GM23338 (cell line): ENCODE measurements around the gene ADAT1. TPM values are rescaled to one million over a fixed set of nuclear protein-coding genes. Genes with fewer than 3 reads are reported as not detected.

ENCODE experiments used
- ATAC-seq: fragments of 200-7000 bp; cut with Tn5 transposase; 3 replicates; pipeline ENCODE4 v1.9.1; 2020
- DNase-seq: peaks from one replicate; pipeline ENCODE4 v3.0.0-alpha.2; 2015; ENCODE audit warnings: low spot score
- H2AFZ ChIP-seq: fragments of 200-600 bp; sonication (generic); 2 replicates; pipeline ENCODE4 v1.8.0; 2016; ENCODE audit warnings: antibody characterized with exemption, mild to moderate bottlenecking, moderate library complexity
- H3F3A ChIP-seq: fragments of 200-600 bp; sonication (generic); replicated peaks from 2 replicates; pipeline ENCODE4 v1.8.0; 2017; ENCODE audit warnings: antibody characterized with exemption, mixed run types, low read depth
- H3K27ac ChIP-seq: fragments of 200-600 bp; sonication (generic); 2 replicates; pipeline ENCODE4 v1.6.1; 2016; ENCODE audit warnings: low read depth
- H3K27me3 ChIP-seq: fragments of 200-600 bp; sonication (generic); 2 replicates; pipeline ENCODE4 v1.8.0; 2016; ENCODE audit warnings: mild to moderate bottlenecking, mixed run types, moderate library complexity; ENCODE audit not compliant: insufficient read depth
- H3K36me3 ChIP-seq: fragments of 200-600 bp; sonication (generic); 2 replicates; pipeline ENCODE4 v1.8.0; 2016; ENCODE audit warnings: mild to moderate bottlenecking; ENCODE audit not compliant: insufficient read depth
- H3K4me1 ChIP-seq: fragments of 200-600 bp; sonication (generic); 2 replicates; pipeline ENCODE4 v1.8.0; 2016; ENCODE audit warnings: mild to moderate bottlenecking, moderate library complexity; ENCODE audit not compliant: insufficient read depth
- H3K4me2 ChIP-seq: fragments of 200-600 bp; sonication (generic); 2 replicates; pipeline ENCODE4 v1.7.1; 2017; ENCODE audit warnings: mixed run types
- H3K4me3 ChIP-seq: fragments of 200-600 bp; sonication (generic); 2 replicates; pipeline ENCODE4 v1.6.1; 2016; ENCODE audit warnings: mixed run types
- H3K79me2 ChIP-seq: fragments of 200-600 bp; sonication (generic); replicated peaks from 2 replicates; pipeline ENCODE4 v1.8.0; 2017; ENCODE audit warnings: mild to moderate bottlenecking; ENCODE audit not compliant: insufficient read depth
- H3K9me2 ChIP-seq: fragments of 200-600 bp; sonication (generic); 2 replicates; pipeline ENCODE4 v1.8.0; 2017; ENCODE audit not compliant: insufficient read depth
- H4K20me1 ChIP-seq: fragments of 200-600 bp; sonication (generic); replicated peaks from 2 replicates; pipeline ENCODE4 v1.8.0; 2017; ENCODE audit warnings: mild to moderate bottlenecking; ENCODE audit not compliant: insufficient read depth
- H3K27ac Mint-ChIP-seq: 2 replicates; pipeline ENCODE4 v1.8.0; 2020; ENCODE audit warnings: inconsistent platforms, mild to moderate bottlenecking, moderate library complexity, mixed read lengths
- H3K27me3 Mint-ChIP-seq: 3 replicates; pipeline ENCODE4 v1.8.0; 2022; ENCODE audit warnings: low read depth, mild to moderate bottlenecking, moderate library complexity, mixed read lengths, inconsistent platforms; ENCODE audit not compliant: insufficient read depth, poor library complexity
- H3K36me3 Mint-ChIP-seq: 3 replicates; pipeline ENCODE4 v1.8.0; 2021; ENCODE audit warnings: low read depth, mild to moderate bottlenecking, inconsistent platforms, moderate library complexity, mixed read lengths
- H3K4me1 Mint-ChIP-seq: 3 replicates; pipeline ENCODE4 v1.8.0; 2020; ENCODE audit warnings: mild to moderate bottlenecking, inconsistent platforms, mixed read lengths
- H3K4me3 Mint-ChIP-seq: 3 replicates; pipeline ENCODE4 v1.8.0; 2021; ENCODE audit warnings: moderate library complexity, mild to moderate bottlenecking, inconsistent platforms, mixed read lengths
- H3K9me3 Mint-ChIP-seq: 3 replicates; pipeline ENCODE4 v1.8.0; 2020; ENCODE audit warnings: moderate library complexity, mild to moderate bottlenecking, inconsistent platforms, mixed read lengths
- CREB1 ChIP-seq: fragments of 250-450 bp; sonication (Bioruptor Pico); IDR thresholded peaks from 2 replicates; pipeline ENCODE4 v1.5.0; 2020; ENCODE audit warnings: low read depth, mild to moderate bottlenecking, moderate library complexity
- CTCF ChIP-seq, 2 experiments: fragments of 200-600 bp in 1 of 2; sonication (generic) in 1 of 2; conservative IDR thresholded peaks; 2 replicates each; pipeline versions ENCODE4 v1.5.1 to v1.6.1; 2016 to 2017; ENCODE audit warnings: antibody characterized with exemption in 2 of 2, low read depth in 2 of 2, mild to moderate bottlenecking in 2 of 2, moderate library complexity in 1 of 2
- ETS1 ChIP-seq: IDR thresholded peaks from 2 replicates; pipeline ENCODE4 v1.6.1; 2016; ENCODE audit warnings: antibody characterized with exemption
- EZH2 ChIP-seq: fragments of 200-600 bp; sonication (generic); IDR thresholded peaks from one replicate; pipeline ENCODE4 v1.8.0; 2017; ENCODE audit warnings: antibody characterized with exemption, mild to moderate bottlenecking, low read depth; ENCODE audit not compliant: unreplicated experiment
- EZH2phosphoT487 ChIP-seq: fragments of 200-600 bp; sonication (generic); IDR thresholded peaks from one replicate; pipeline ENCODE4 v1.8.1; 2018; ENCODE audit warnings: antibody characterized with exemption; ENCODE audit not compliant: unreplicated experiment
- JUNB ChIP-seq: IDR thresholded peaks from one replicate; pipeline ENCODE4 v1.6.1; 2016; ENCODE audit warnings: antibody characterized with exemption; ENCODE audit not compliant: unreplicated experiment
- NANOG ChIP-seq: IDR thresholded peaks from 2 replicates; pipeline ENCODE4 v1.6.1; 2016; ENCODE audit warnings: antibody characterized with exemption, borderline replicate concordance
- POLR2AphosphoS5 ChIP-seq: IDR thresholded peaks from 2 replicates; pipeline ENCODE4 v1.6.1; 2016; ENCODE audit warnings: antibody characterized with exemption, low read depth
- REST ChIP-seq: IDR thresholded peaks from one replicate; pipeline ENCODE4 v1.6.1; 2018; ENCODE audit warnings: antibody characterized with exemption; ENCODE audit not compliant: unreplicated experiment
- STAT1 ChIP-seq: IDR thresholded peaks from one replicate; pipeline ENCODE4 v1.6.1; 2016; ENCODE audit warnings: antibody characterized with exemption; ENCODE audit not compliant: unreplicated experiment
- ZNF114 ChIP-seq: fragments of 250-450 bp; sonication (Bioruptor Pico); IDR thresholded peaks from 2 replicates; pipeline ENCODE4 v1.5.0; 2020; ENCODE audit warnings: mild to moderate bottlenecking, moderate library complexity
- ZNF331 ChIP-seq: fragments of 250-450 bp; sonication (Bioruptor Pico); IDR thresholded peaks from 2 replicates; pipeline ENCODE4 v1.5.0; 2020; ENCODE audit warnings: low read depth, mild to moderate bottlenecking, moderate library complexity
- ZNF462 ChIP-seq: fragments of 250-450 bp; sonication (Bioruptor Pico); IDR thresholded peaks from 2 replicates; pipeline ENCODE4 v1.5.0; 2020; ENCODE audit warnings: mild to moderate bottlenecking, moderate library complexity
- polyA plus RNA-seq: library from polyadenylated mRNA; unstranded; fragments of >200 nt; fragmentation: Nextera tagmentation; extraction: Ambion mirVana; gene quantifications from 2 replicates; pipeline ENCODE4 v1.2.1, GENCODE V29; 2016
- total RNA-seq: library from RNA; depleted of rRNA; stranded (reverse); fragments of >200 nt; shearing (Covaris generic); gene quantifications from 2 replicates; pipeline ENCODE4 v1.2.3, GENCODE V29; 2014

Gene ADAT1
- total and polyA plus RNA-seq, 2 experiments from 2014 or later = 17.4 to 53.6 TPM

GRCh38 chr16:75630052-75630451 lies 7.0 kb upstream of the ADAT1 start:
- Histone ChIP-seq H3F3A (peaks cover 14% of the 10 kb centered on the region; the same call in 1 of the 2 replicates), H3K4me2 (no peak overlapping the region), H2AFZ (no peak overlapping the region), H3K36me3 (peaks cover 92% of the 10 kb centered on the region), H3K9me2 (no peaks in the 10 kb centered on the region), H3K4me3 (no peak overlapping the region), H4K20me1 (no peaks in the 10 kb centered on the region), H3K4me1 (no peaks in the 10 kb centered on the region), H3K27me3 (no peaks in the 10 kb centered on the region), H3K27ac (no peak overlapping the region), H3K79me2 (no peaks in the 10 kb centered on the region)
- Mint-ChIP-seq H3K36me3 (peaks cover 95% of the 10 kb centered on the region), H3K4me1 (no peaks in the 10 kb centered on the region), H3K27me3 (peaks cover 2% of the 10 kb centered on the region), H3K9me3 (no peaks in the 10 kb centered on the region), H3K4me3 (no peak overlapping the region), H3K27ac (no peak overlapping the region)
- DNase-seq = no peak
- no peak for ATAC-seq
- TF ChIP-seq STAT1 (no peak), POLR2AphosphoS5 (no peak), JUNB (no peak), CREB1 (CRISPR knock-in tag) (no peak), ZNF114 (CRISPR knock-in tag) (no peak), ZNF331 (CRISPR knock-in tag) (no peak), NANOG (no peak), REST (no peak), EZH2 (no peak), EZH2phosphoT487 (no peak), ETS1 (no peak), CTCF (conservative IDR thresholded peaks at IDR 0.05; ENCODE audit: low read depth in 2 of 2) (no peak), ZNF462 (CRISPR knock-in tag) (no peak)
